ENCODE data around the gene AFAP1L1. TPM values are rescaled to one million over a fixed set of nuclear protein-coding genes. Genes with fewer than 3 reads are reported as not detected.

Gene AFAP1L1
- total RNA-seq: 92.1 and 118 TPM in 2 replicates

DNA sequence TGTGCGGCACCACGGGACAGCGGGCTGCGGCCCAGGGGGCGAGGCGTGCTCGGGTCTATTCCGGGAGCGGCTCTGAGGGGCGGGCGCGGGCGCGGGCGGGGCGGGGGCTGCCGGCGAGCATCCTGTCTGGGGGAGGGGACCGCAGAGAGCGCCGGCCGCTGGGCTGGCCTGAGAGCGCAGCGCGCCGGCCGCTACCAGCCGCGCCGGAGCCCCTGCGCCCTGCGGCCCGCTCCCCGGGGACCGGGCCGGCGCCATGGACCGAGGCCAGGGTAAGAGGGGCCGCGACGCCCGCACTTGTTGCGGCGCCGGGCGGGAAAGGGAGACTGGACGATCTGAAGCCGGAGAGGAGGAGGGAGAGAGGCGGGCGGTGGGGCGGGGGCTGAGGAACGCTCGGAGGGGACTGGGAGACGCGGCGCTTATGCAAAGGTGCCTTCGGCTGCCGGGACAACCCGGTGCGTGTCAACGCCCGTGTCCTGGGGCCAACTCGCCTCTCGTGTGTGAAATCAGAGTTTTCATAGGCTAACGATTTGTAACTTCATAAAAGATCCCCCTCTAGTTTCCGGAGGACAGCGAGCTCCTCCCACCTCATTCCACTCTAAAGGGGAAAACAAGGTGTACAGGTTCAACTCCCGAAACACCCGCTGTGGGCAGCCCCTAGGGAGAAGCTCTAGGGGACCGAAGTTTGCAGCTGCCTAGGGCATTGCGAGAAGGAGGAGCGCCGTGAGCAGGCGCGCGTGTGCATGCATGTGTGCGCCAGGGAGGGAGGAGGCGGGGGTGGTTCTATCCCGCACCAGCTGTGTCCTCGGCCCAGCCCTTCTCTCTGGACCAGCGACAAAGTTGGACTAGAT is at the start of gene AFAP1L1:
Gene AFAP1L1, plus strand, starts transcription at position 144 of the 848 bp plus-strand sequence. Its CDS starts 110 bp downstream, at position 254.

DNA sequence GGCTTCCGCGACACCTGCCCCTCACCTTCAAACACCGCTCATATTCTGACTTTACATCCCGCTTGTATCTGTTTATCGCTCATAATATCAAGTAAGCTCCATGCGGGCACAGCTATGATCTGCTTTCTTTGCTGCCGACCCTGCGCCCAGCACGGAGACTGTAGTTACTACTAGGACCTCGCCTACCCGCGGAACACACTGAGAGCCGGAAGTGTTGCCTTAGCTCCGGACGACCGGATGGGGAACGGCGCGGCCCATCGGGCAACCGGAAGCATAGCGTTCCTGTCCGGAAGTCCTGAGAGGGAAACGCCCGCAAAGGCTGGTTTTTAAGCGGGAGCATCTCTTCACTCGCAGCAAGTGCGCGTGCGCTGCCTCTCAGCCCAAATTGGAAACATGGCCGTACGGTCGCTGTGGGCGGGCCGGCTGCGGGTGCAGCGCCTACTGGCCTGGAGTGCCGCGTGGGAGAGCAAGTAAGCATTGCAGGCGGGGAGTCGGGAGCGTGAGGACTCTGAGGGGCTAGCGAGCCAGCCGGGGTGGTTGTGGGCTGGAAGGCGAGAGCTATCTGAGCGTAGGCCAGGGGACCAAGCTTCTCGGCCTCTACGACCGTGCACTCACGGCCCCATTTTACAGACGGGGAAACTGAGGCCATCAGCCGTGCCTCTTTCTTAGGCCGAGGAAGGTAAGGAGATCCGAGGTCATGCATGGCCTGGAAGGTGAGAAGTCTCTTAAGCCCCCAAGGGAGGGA is 73.7 kb downstream of the AFAP1L1 start, which contains the start of gene GRPEL2:
Gene GRPEL2, plus strand, starts transcription at position 353 of the 745 bp plus-strand sequence. Its CDS starts 41 bp downstream, at position 394.

DNA sequence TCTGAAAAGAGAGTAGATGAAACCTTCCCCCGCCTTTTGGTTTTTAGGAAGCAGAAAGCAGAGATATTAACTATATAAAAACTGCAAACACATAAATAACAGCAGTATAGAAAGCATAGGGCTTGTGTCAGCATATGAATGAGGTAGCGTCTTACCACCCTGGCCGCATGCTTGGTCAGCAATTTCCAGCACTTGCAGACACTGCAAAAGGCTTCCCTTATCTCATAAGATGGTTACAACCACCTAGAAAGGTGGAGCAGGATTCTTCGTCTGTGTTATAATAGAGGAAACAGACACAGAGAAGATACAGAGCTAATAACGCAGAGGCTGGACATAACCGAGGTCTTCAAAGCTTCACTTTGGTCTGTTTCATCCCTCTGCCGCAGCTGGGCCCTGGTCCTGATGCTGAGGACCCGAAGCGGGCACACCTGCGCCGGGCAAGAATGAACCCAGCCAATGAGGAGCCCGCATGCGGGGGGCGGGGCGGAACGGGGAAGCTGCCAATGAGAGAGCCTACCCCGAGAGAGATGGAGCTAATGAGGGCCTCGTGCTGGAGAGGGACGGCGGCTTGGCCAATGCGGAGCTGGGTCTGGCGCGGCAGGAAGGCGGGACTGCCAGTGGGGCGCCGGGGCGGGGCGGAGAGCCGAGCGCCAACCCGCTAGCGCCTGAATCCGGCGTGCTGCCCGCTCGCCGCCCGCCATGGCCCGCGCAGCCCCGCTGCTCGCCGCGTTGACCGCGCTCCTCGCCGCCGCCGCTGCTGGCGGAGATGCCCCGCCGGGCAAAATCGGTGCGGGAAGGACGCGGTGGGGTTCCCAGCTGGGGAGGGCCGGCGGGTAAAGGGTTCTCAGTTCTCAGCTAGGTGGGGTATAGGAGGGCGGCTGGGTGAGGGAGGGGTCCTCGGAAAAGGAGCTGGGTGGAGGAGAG is 86.0 kb downstream of the AFAP1L1 start, which contains the start of gene PCYOX1L:
Gene PCYOX1L, plus strand, starts transcription at position 677 of the 924 bp plus-strand sequence. Its CDS starts 23 bp downstream, at position 700.

DNA sequence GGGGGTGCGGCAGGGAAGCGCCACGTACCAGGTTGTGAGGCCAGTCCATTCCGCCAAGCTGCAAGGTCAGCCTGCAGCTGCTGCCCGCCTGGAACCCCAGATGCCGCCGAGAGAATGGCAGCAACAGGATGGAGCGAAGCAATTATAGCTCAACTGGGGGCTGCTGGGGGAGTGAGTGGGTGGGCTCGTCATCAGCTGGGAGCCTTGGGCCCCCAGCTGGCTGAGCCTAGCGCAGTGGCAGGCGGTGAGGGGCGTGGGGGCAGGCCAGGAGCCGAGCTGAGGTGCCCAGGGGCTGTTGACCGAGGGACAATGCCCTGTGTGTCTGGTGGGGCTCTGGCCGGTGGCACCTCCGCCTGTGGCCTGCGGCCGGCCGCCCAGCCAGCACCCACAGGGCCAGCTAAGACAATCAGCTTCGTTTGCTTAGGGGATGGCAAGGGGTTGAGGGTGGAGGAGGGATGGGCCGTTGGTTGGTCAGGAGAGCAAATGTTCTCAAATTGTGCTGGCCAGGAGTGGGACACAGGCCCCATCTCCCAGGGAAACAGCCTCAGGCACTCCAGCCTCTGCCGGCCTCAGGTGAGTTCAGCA is 107.6 kb downstream of the AFAP1L1 start, which contains the start of gene IL17B:
Gene IL17B, minus strand, starts transcription at position 116 of the 585 bp plus-strand sequence. Its CDS starts 67 bp downstream, at position 49.

Other genes with a start within 250 kb of the AFAP1L1 start
- 3.2 and 6.0 TPM in 2 replicates for gene SH3TC2, start 208.8 kb upstream of the AFAP1L1 start, total RNA-seq
- gene ABLIM3, start 130.4 kb upstream of the AFAP1L1 start, total RNA-seq: 14.1 and 31.1 TPM in 2 replicates
- 19.1 and 29.4 TPM in 2 replicates for gene GRPEL2, start 73.6 kb downstream of the AFAP1L1 start, total RNA-seq
- 8.8 and 11.4 TPM in 2 replicates for gene PCYOX1L, start 86.2 kb downstream of the AFAP1L1 start, total RNA-seq
- gene IL17B, start 107.4 kb downstream of the AFAP1L1 start, total RNA-seq: not detected in 2 replicates